SK-N-SH (cell line): Measurements from ENCODE around the gene SKIC2. TPM values are rescaled to one million over a fixed set of nuclear protein-coding genes. Genes with fewer than 3 reads are reported as not detected.

ENCODE experiments used
- CTCF ChIA-PET: fragments of 300-600, 350-600 bp; formaldehyde crosslinking; extraction: SDS; loops from one replicate; lab custom pipeline; 2021; lab: Yijun Ruan, JAX
- POLR2A ChIA-PET: fragments of 350-600 bp; sonication (Branson Sonifier 250); formaldehyde crosslinking; extraction: SDS; loops from one replicate; lab custom pipeline; 2020; ENCODE audit warnings: antibody characterized with exemption, inconsistent platforms; lab: Yijun Ruan, JAX
- DNase-seq: peaks from one replicate; pipeline ENCODE4 v3.0.0; 2012
- H2AFZ ChIP-seq: fragments of 200-600 bp; sonication (generic); 2 replicates; pipeline ENCODE4 v1.8.1; 2016; ENCODE audit warnings: antibody characterized with exemption, mild to moderate bottlenecking, low read depth
- H3F3A ChIP-seq: fragments of 200-600 bp; sonication (generic); replicated peaks from 2 replicates; pipeline ENCODE3; 2016; ENCODE audit warnings: antibody characterized with exemption, mild to moderate bottlenecking; ENCODE audit not compliant: insufficient read depth
- H3K27ac ChIP-seq, 2 experiments: fragments of 200-500 bp in 1 of 2; fragments of 200-600 bp in 1 of 2; sonication (Bioruptor generic) in 1 of 2; sonication (generic), shearing (Covaris generic) in 1 of 2; 2 replicates each; pipeline versions ENCODE4 v1.5.1 to v1.6.1; 2014 to 2016; ENCODE audit warnings: low read depth in 2 of 2, inconsistent platforms in 1 of 2, low read length in 1 of 2, mild to moderate bottlenecking in 1 of 2, mixed read lengths in 1 of 2
- H3K27me3 ChIP-seq: fragments of 200-600 bp; sonication (generic), shearing (Covaris generic); 2 replicates; pipeline ENCODE4 v1.6.1; 2016; ENCODE audit warnings: mixed run types; ENCODE audit not compliant: insufficient read depth
- H3K36me3 ChIP-seq, 2 experiments: fragments of 200-500 bp in 1 of 2; fragments of 200-600 bp in 1 of 2; sonication (Bioruptor generic) in 1 of 2; sonication (generic) in 1 of 2; replicated peaks in 1 of 2; 2 replicates each; pipeline versions ENCODE3 to v1.5.1; 2014 to 2016; ENCODE audit warnings: low read length in 1 of 2, mild to moderate bottlenecking in 1 of 2; ENCODE audit not compliant: insufficient read depth in 2 of 2, control insufficient read depth in 1 of 2
- H3K4me1 ChIP-seq, 2 experiments: fragments of 200-500 bp in 1 of 2; fragments of 200-600 bp in 1 of 2; sonication (Bioruptor generic) in 1 of 2; sonication (generic), shearing (Covaris generic) in 1 of 2; 2 replicates each; pipeline versions ENCODE4 v1.5.1 to v1.6.1; 2014 to 2016; ENCODE audit warnings: low read depth in 1 of 2, low read length in 1 of 2, mixed run types in 1 of 2; ENCODE audit not compliant: insufficient read depth in 2 of 2, control insufficient read depth in 1 of 2
- H3K4me2 ChIP-seq: fragments of 200-600 bp; sonication (generic), shearing (Covaris generic); 2 replicates; pipeline ENCODE4 v1.6.1; 2017; ENCODE audit warnings: mixed run types
- H3K4me3 ChIP-seq, 2 experiments: fragments of 200-500 bp in 1 of 2; fragments of 200-600 bp in 1 of 2; sonication (Bioruptor generic) in 1 of 2; sonication (generic), shearing (Covaris generic) in 1 of 2; 2 replicates each; pipeline versions ENCODE4 v1.5.1 to v1.8.1; 2014 to 2016; ENCODE audit warnings: low read depth in 2 of 2, inconsistent platforms in 1 of 2, low read length in 1 of 2, mild to moderate bottlenecking in 1 of 2, mixed read lengths in 1 of 2, moderate library complexity in 1 of 2
- H3K79me2 ChIP-seq: fragments of 200-600 bp; sonication (generic); 2 replicates; pipeline ENCODE4 v1.8.1; 2017; ENCODE audit warnings: mild to moderate bottlenecking; ENCODE audit not compliant: insufficient read depth
- H3K9ac ChIP-seq: fragments of 200-600 bp; sonication (generic); 2 replicates; pipeline ENCODE4 v1.6.1; 2017; ENCODE audit warnings: mixed run types
- H3K9me2 ChIP-seq: fragments of 200-600 bp; sonication (generic); 2 replicates; pipeline ENCODE4 v1.6.1; 2017; ENCODE audit warnings: mixed run types
- H3K9me3 ChIP-seq: fragments of 200-600 bp; sonication (generic); 2 replicates; pipeline ENCODE4 v1.6.1; 2017; ENCODE audit warnings: mixed run types, mild to moderate bottlenecking, moderate library complexity
- H4K20me1 ChIP-seq: fragments of 200-600 bp; sonication (generic); 2 replicates; pipeline ENCODE4 v1.6.1; 2017; ENCODE audit warnings: mild to moderate bottlenecking, mixed run types; ENCODE audit not compliant: insufficient read depth
- CTCF ChIP-seq: fragments of 200-600 bp; sonication (generic); IDR thresholded peaks from 2 replicates; pipeline ENCODE4 v1.6.1; 2017; ENCODE audit warnings: antibody characterized with exemption, mild to moderate bottlenecking, moderate library complexity
- EZH2phosphoT487 ChIP-seq: fragments of 200-600 bp; sonication (generic); IDR thresholded peaks from 2 replicates; pipeline ENCODE4 v1.6.1; 2017; ENCODE audit warnings: low read depth, mixed run types, mild to moderate bottlenecking, antibody characterized with exemption, moderate library complexity, borderline replicate concordance
- FOSL2 ChIP-seq: IDR thresholded peaks from 2 replicates; pipeline ENCODE4 v1.4.0; 2012; ENCODE audit warnings: low read depth, mild to moderate bottlenecking, moderate library complexity, borderline replicate concordance
- FOXJ3 ChIP-seq: sonication (generic); formaldehyde crosslinking; IDR thresholded peaks from 2 replicates; pipeline ENCODE4 v1.5.1; 2020; ENCODE audit warnings: mild to moderate bottlenecking, missing genetic modification reagents
- GATA2 ChIP-seq: sonication (generic); formaldehyde crosslinking; IDR thresholded peaks from 2 replicates; pipeline ENCODE4 v1.5.0; 2020; ENCODE audit warnings: mild to moderate bottlenecking, missing genetic modification reagents
- JUND ChIP-seq: IDR thresholded peaks from 2 replicates; pipeline ENCODE4 v1.4.0; 2012
- MEF2A ChIP-seq: IDR thresholded peaks from 2 replicates; pipeline ENCODE4 v1.4.0; 2012; ENCODE audit warnings: low read depth, borderline replicate concordance
- NFIC ChIP-seq: IDR thresholded peaks from 2 replicates; pipeline ENCODE4 v1.4.0; 2012; ENCODE audit warnings: borderline replicate concordance
- POLR2AphosphoS5 ChIP-seq: IDR thresholded peaks from 2 replicates; pipeline ENCODE4 v1.6.1; 2012; ENCODE audit warnings: low read depth, low read length
- RAD21 ChIP-seq: IDR thresholded peaks from 2 replicates; pipeline ENCODE4 v1.6.1; 2012; ENCODE audit warnings: mild to moderate bottlenecking, low read length
- RCOR1 ChIP-seq: fragments of 150-350 bp; IDR thresholded peaks from 2 replicates; pipeline ENCODE4 v1.6.1; 2017; ENCODE audit warnings: antibody characterized with exemption, low read length
- RXRA ChIP-seq: IDR thresholded peaks from 2 replicates; pipeline ENCODE4 v1.4.0; 2012; ENCODE audit warnings: low read depth, mild to moderate bottlenecking, borderline replicate concordance
- SMC3 ChIP-seq: IDR thresholded peaks from 2 replicates; pipeline ENCODE4 v1.6.1; 2012; ENCODE audit warnings: low read depth, low read length, improper control_type of control experiment
- TCF12 ChIP-seq: IDR thresholded peaks from 2 replicates; pipeline ENCODE4 v1.4.0; 2012
- TEAD4 ChIP-seq: IDR thresholded peaks from 2 replicates; pipeline ENCODE4 v1.4.0; 2012; ENCODE audit warnings: mild to moderate bottlenecking, borderline replicate concordance; ENCODE audit not compliant: insufficient read depth
- WGBS: methylation state at CpG from one replicate; pipeline ENCODE4 v1.1.6; 2017; ENCODE audit warnings: low lambda C conversion rate; 5-methylcytosine and 5-hydroxymethylcytosine counted together
- polyA plus RNA-seq, 3 experiments: library from polyadenylated mRNA; depleted of rRNA; stranded (reverse); fragments of >200 nt; gene quantifications; 2 replicates each; pipeline ENCODE4 v1.2.3, GENCODE V29; 2012
- TF ChIP-seq, protein P1 (sequence below): IDR thresholded peaks from 2 replicates; pipeline ENCODE4; 2012

Gene SKIC2
- polyA plus RNA-seq, 1 of the 3 experiments (the other 2 are of a cell fraction), result 89.4 TPM

DNA sequence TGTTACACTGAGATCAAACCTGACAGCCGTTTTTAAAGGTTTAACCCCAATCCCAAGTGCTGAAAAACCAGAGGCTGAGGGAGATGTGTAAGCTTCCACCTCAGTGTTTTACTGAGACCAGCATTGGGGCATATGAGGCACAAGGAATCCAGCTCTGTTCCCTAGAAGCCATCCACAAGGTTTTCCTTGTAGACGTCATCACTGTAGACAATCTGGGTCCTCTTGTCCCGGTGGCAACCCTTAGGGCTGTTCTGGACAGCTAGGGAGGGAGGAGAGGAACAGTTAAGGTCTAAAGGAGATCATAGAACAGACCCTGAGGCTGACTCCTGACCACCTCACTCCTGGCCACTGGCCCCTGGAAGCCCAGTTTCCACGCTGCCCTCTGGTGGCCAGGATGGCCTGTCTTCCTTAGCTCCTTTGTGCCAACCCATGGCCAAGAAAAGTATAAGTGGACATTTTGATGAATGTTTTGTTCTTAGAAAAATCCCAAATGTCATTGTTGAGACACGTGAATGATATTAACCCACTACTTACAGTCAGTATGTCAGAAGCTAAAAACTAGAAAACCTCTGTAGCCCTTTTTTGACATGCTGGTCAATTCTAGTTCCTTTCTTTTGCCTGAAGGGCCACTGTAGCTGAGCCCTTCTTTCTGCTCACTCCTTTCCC is 6.7 kb upstream of the SKIC2 start:
- DNase-seq, result peak; percentile 75
- Histone ChIP-seq H3K9me3 (no peaks in the 10 kb centered on the region), H4K20me1 (no peaks in the 10 kb centered on the region), H2AFZ (no peak overlapping the region), H3K4me1 (no peaks in the 10 kb centered on the region; a peak in 1 of 4 replicates)
- 22% methylated on average over 4 of the region's 5 CpGs for WGBS
- TF ChIP-seq CTCF (peak; percentile 90), RCOR1 (no peak), RAD21 (peak; percentile 67), SMC3 (peak; percentile 77)
- TF ChIP-seq, protein P1, sequence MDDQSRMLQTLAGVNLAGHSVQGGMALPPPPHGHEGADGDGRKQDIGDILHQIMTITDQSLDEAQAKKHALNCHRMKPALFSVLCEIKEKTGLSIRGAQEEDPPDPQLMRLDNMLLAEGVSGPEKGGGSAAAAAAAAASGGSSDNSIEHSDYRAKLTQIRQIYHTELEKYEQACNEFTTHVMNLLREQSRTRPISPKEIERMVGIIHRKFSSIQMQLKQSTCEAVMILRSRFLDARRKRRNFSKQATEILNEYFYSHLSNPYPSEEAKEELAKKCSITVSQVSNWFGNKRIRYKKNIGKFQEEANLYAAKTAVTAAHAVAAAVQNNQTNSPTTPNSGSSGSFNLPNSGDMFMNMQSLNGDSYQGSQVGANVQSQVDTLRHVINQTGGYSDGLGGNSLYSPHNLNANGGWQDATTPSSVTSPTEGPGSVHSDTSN, result 0 out of 2 replicates have a peak, but pooled peaks have one; percentile 18
- TF ChIP-seq, all 33 proteins: peak for 4
- no peak overlapping the region for H3K9ac ChIP-seq
- no peak overlapping the region for H3K4me3 ChIP-seq
- POLR2A ChIA-PET, result interaction anchor here (0.6 to 2.2 kb wide), 4 partner anchors 10 to 100 kb away, joined by 3 to 7 read pairs (median 5); partner anchors contain the start of gene DXO
- peaks cover 20% of the 10 kb centered on the region for H3F3A ChIP-seq
- peak overlapping the region; percentile 6 to 26; a peak in 3 of 4 replicates for H3K27ac ChIP-seq
- peaks cover 8% of the 10 kb centered on the region; the same call in 1 of the 2 replicates for H3K79me2 ChIP-seq
- H3K4me2 ChIP-seq, result no peak overlapping the region
- H3K27me3 ChIP-seq, result no peaks in the 10 kb centered on the region
- CTCF ChIA-PET, result interaction anchor here (0.7 to 4.5 kb wide), 23 partner anchors 9 to 272 kb away, joined by 3 to 29 read pairs (median 7); partner anchors contain the start of genes DDAH2, DXO, EHMT2 and LY6G5C
- peaks cover 29 to 57% of the 10 kb centered on the region in 2 experiments for H3K36me3 ChIP-seq
- H3K9me2 ChIP-seq, result no peaks in the 10 kb centered on the region

DNA sequence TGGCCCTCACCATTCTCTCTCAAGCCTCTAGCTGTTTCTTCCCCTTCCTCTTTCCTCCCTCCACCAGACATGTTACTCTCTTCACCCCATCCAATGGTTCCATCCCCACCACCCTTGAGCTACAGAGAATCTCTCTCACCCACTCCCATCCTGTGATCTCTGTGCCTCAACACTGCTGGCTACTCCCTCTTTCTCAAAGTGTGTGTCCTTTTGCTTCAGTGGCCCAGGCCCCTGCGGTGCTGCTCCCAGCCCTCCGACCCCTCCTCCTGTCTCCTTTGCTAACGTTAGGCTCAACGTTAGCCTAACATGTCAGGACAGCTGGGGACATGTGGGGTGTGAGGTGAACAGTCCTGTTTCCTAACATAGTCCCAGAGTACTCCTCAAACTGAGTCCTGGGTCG is 6.1 kb upstream of the SKIC2 start:
- H3K4me1 ChIP-seq, result peaks cover 0 to 3% of the 10 kb centered on the region in 2 experiments; a peak in 2 of 4 replicates
- CTCF ChIA-PET, result interaction anchor here (0.7 to 4.5 kb wide), 22 partner anchors 9 to 272 kb away, joined by 3 to 29 read pairs (median 7); partner anchors contain the start of genes DDAH2, DXO, EHMT2 and LY6G5C
- H3K9ac ChIP-seq, result no peak overlapping the region
- H3K4me3 ChIP-seq, result no peak overlapping the region
- no peaks in the 10 kb centered on the region for H3K9me2 ChIP-seq
- H4K20me1 ChIP-seq, result no peaks in the 10 kb centered on the region
- H3K9me3 ChIP-seq, result no peaks in the 10 kb centered on the region
- 79% methylated on average over 5 of the region's 5 CpGs for WGBS
- TF ChIP-seq MEF2A (no peak), EZH2phosphoT487 (no peak), GATA2 (no peak), RXRA (no peak), FOXJ3 (CRISPR knock-in tag) (no peak), JUND (no peak), NFIC (no peak), RAD21 (no peak), TCF12 (no peak), POLR2AphosphoS5 (no peak), FOSL2 (no peak), TEAD4 (no peak), SMC3 (no peak), RCOR1 (no peak)
- peak overlapping the region; percentile 6 to 26; a peak in 3 of 4 replicates for H3K27ac ChIP-seq
- POLR2A ChIA-PET, result interaction anchor here (0.6 to 2.2 kb wide), 3 partner anchors 10 to 101 kb away, joined by 3 to 7 read pairs (median 6); partner anchors contain the start of gene DXO
- no peaks in the 10 kb centered on the region for H3K27me3 ChIP-seq
- no peak overlapping the region for H3K4me2 ChIP-seq
- peaks cover 14% of the 10 kb centered on the region for H3K79me2 ChIP-seq
- H3K36me3 ChIP-seq, result peaks cover 32 to 60% of the 10 kb centered on the region in 2 experiments
- no peak overlapping the region for H2AFZ ChIP-seq
- DNase-seq, result no peak
- H3F3A ChIP-seq, result peaks cover 22% of the 10 kb centered on the region
